Mesenchymal stem cell (in vitro differentiated cells and primary cell): Measurements from ENCODE around the gene QDPR.

Experiments
- DNase-seq: peaks from one replicate; pipeline ENCODE4 v3.0.0-alpha.2; 2013
- H2AFZ ChIP-seq: one replicate; pipeline ENCODE4 v1.6.1; 2013; ENCODE audit warnings: low read depth, mild to moderate bottlenecking, control low read depth, inconsistent platforms, low read length, moderate library complexity
- H2AK5ac ChIP-seq: 2 replicates; pipeline ENCODE4 v1.6.1; 2013; ENCODE audit warnings: low read length, moderate library complexity, mild to moderate bottlenecking, inconsistent platforms; ENCODE audit not compliant: severe bottlenecking
- H2BK120ac ChIP-seq: one replicate; pipeline ENCODE4 v1.6.1; 2013; ENCODE audit warnings: low read depth, mild to moderate bottlenecking, inconsistent platforms, low read length, moderate library complexity
- H2BK12ac ChIP-seq, 2 experiments: one replicate each; pipeline ENCODE4 v1.6.1; 2013; ENCODE audit warnings: inconsistent platforms in 2 of 2, low read length in 2 of 2, mild to moderate bottlenecking in 2 of 2, moderate library complexity in 2 of 2, control low read depth in 1 of 2
- H2BK15ac ChIP-seq: one replicate; pipeline ENCODE4 v1.6.1; 2013; ENCODE audit warnings: mild to moderate bottlenecking, low read depth, inconsistent platforms; ENCODE audit not compliant: poor library complexity, severe bottlenecking
- H2BK5ac ChIP-seq: 2 replicates; pipeline ENCODE4 v1.6.1; 2013; ENCODE audit warnings: low read depth, mild to moderate bottlenecking, low read length, control low read depth, inconsistent platforms; ENCODE audit not compliant: poor library complexity, severe bottlenecking
- H3K14ac ChIP-seq, 2 experiments: one replicate each; pipeline ENCODE4 v1.6.1; 2013; ENCODE audit warnings: inconsistent platforms in 2 of 2, low read length in 2 of 2, control low read depth in 1 of 2, mild to moderate bottlenecking in 1 of 2, moderate library complexity in 1 of 2
- H3K18ac ChIP-seq, 2 experiments: one replicate each; pipeline ENCODE4 v1.6.1; 2013; ENCODE audit warnings: inconsistent platforms in 2 of 2, low read length in 2 of 2, control low read depth in 1 of 2, low read depth in 1 of 2, mild to moderate bottlenecking in 1 of 2
- H3K23ac ChIP-seq, 2 experiments: one replicate each; pipeline ENCODE4 v1.6.1; 2013; ENCODE audit warnings: inconsistent platforms in 2 of 2, low read length in 2 of 2, mild to moderate bottlenecking in 2 of 2, moderate library complexity in 2 of 2, control low read depth in 1 of 2
- H3K27ac ChIP-seq: 2 replicates; pipeline ENCODE4 v1.5.1; 2013; ENCODE audit warnings: mild to moderate bottlenecking, moderate library complexity, low read length, control low read depth, inconsistent platforms; ENCODE audit not compliant: poor library complexity, severe bottlenecking
- H3K27me3 ChIP-seq, 2 experiments: 2 replicates each; pipeline versions ENCODE4 v1.6.1 to v1.7.0; 2013; ENCODE audit warnings: low read length in 2 of 2, mild to moderate bottlenecking in 2 of 2, moderate library complexity in 2 of 2, control low read depth in 1 of 2, inconsistent platforms in 1 of 2; ENCODE audit not compliant: control insufficient read depth in 1 of 2, insufficient read depth in 1 of 2
- H3K36me3 ChIP-seq, 2 experiments: 2 replicates each; pipeline versions ENCODE4 v1.6.1 to v1.7.0; 2013; ENCODE audit warnings: low read length in 2 of 2, control low read depth in 1 of 2, inconsistent platforms in 1 of 2, low read depth in 1 of 2, mild to moderate bottlenecking in 1 of 2; ENCODE audit not compliant: insufficient read depth in 2 of 2, control insufficient read depth in 1 of 2
- H3K4ac ChIP-seq, 2 experiments: one replicate each; pipeline ENCODE4 v1.6.1; 2013; ENCODE audit warnings: inconsistent platforms in 2 of 2, low read length in 2 of 2, mild to moderate bottlenecking in 2 of 2, moderate library complexity in 2 of 2, control low read depth in 1 of 2, low read depth in 1 of 2
- H3K4me1 ChIP-seq: 2 replicates; pipeline ENCODE4 v1.6.1; 2013; ENCODE audit warnings: low read depth, low read length, control low read depth; ENCODE audit not compliant: control insufficient read depth, insufficient read depth
- H3K4me2 ChIP-seq: 2 replicates; pipeline ENCODE4 v1.6.1; 2013; ENCODE audit warnings: low read length, mild to moderate bottlenecking, inconsistent platforms; ENCODE audit not compliant: poor library complexity, severe bottlenecking
- H3K4me3 ChIP-seq, 2 experiments: 2 replicates each; pipeline versions ENCODE4 v1.5.1 to v1.7.0; 2013; ENCODE audit warnings: low read length in 2 of 2, mild to moderate bottlenecking in 2 of 2, control low read depth in 1 of 2, low read depth in 1 of 2; ENCODE audit not compliant: insufficient read depth in 1 of 2
- H3K79me1 ChIP-seq: replicated peaks from 2 replicates; pipeline ENCODE4 v1.6.1; 2013; ENCODE audit warnings: mild to moderate bottlenecking, control low read depth, low read length, inconsistent platforms; ENCODE audit not compliant: poor library complexity, severe bottlenecking
- H3K9ac ChIP-seq: 2 replicates; pipeline ENCODE4 v1.7.0; 2013; ENCODE audit warnings: mild to moderate bottlenecking, low read length, moderate library complexity
- H3K9me3 ChIP-seq: 2 replicates; pipeline ENCODE4 v1.7.0; 2013; ENCODE audit warnings: mild to moderate bottlenecking, low read length; ENCODE audit not compliant: control insufficient read depth
- H4K8ac ChIP-seq: one replicate; pipeline ENCODE4 v1.6.1; 2013; ENCODE audit warnings: inconsistent platforms, mild to moderate bottlenecking, low read length, moderate library complexity
- H4K91ac ChIP-seq: one replicate; pipeline ENCODE4 v1.6.1; 2013; ENCODE audit warnings: mild to moderate bottlenecking, low read length, inconsistent platforms
- WGBS: methylation state at CpG from one replicate; pipeline ENCODE4 v1.1.7; 2013; ENCODE audit warnings: mixed read lengths; 5-methylcytosine and 5-hydroxymethylcytosine counted together

The QDPR gene

DNA sequence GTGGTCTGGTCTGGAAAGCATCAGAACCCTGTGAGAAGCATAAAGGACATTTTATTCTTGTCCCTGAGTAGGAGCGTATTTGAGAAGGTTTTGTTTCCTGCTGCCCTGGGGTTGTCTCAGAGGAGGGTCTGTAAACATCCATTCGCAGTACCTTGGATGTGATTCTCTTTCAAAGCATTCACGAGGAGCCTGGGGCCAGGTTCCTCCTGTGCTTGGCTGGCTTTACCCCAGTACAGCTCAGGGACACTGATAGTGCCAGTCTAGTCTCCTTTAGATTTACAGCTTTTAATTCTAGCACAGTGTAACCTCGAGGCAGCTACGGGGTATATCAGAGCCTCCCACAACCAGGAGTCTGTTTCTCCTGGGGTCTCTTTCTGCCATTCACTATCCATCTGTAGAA lies 5.8 kb upstream of the QDPR start:
- Histone ChIP-seq H3K79me1 (no peaks in the 10 kb centered on the region), H3K9me3 (no peaks in the 10 kb centered on the region), H2BK12ac (no peak overlapping the region), H2AFZ (no peak overlapping the region), H4K91ac (no peak overlapping the region), H3K36me3 (no peaks in the 10 kb centered on the region), H3K27ac (no peak overlapping the region), H3K9ac (no peak overlapping the region), H3K27me3 (peaks cover 22 to 56% of the 10 kb centered on the region in 2 experiments), H3K4ac (no peak overlapping the region), H3K4me1 (peaks cover 1% of the 10 kb centered on the region), H2BK15ac (no peak overlapping the region), H2BK5ac (no peak overlapping the region), H3K4me2 (no peak overlapping the region), H3K18ac (no peak overlapping the region), H3K23ac (no peak overlapping the region), H3K4me3 (no peak overlapping the region), H3K14ac (no peak overlapping the region), H4K8ac (no peak overlapping the region), H2AK5ac (no peak overlapping the region), H2BK120ac (no peak overlapping the region)
- DNase-seq: no peak
- 21% methylated on average over 3 of the region's 5 CpGs for WGBS

DNA sequence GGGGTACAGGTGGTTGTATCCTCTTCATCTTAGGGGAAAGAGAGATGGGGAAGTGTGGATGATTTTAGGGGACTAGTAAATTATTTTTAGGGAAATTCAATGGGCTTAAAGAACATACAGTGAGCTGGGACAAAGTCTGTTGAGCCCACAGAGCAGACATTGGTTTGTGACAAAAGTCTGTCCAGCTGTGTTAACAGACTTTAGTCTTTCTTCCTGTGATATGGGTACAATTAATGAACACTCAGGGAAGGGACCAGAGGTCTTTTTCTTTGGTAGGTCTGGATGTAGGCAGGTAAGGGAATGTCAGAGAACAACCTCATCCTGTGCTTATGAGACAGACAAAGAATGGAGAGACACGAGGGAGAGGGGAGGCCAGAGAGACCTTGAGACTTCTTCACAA lies 5.1 kb upstream of the QDPR start:
- Histone ChIP-seq H2BK12ac (no peak overlapping the region), H4K8ac (no peak overlapping the region), H4K91ac (no peak overlapping the region), H3K9ac (no peak overlapping the region), H3K18ac (no peak overlapping the region), H3K79me1 (no peaks in the 10 kb centered on the region), H3K4me1 (peaks cover 1% of the 10 kb centered on the region), H2BK120ac (no peak overlapping the region), H3K9me3 (no peaks in the 10 kb centered on the region), H3K27me3 (peaks cover 22 to 52% of the 10 kb centered on the region in 2 experiments), H3K4me3 (no peak overlapping the region), H2BK15ac (no peak overlapping the region), H3K4me2 (no peak overlapping the region), H3K23ac (no peak overlapping the region), H3K36me3 (no peaks in the 10 kb centered on the region), H3K14ac (no peak overlapping the region), H3K4ac (no peak overlapping the region), H2BK5ac (no peak overlapping the region), H3K27ac (no peak overlapping the region), H2AK5ac (no peak overlapping the region), H2AFZ (no peak overlapping the region)
- WGBS: 40% methylated on average over 1 of the region's 1 CpG
- DNase-seq: no peak

DNA sequence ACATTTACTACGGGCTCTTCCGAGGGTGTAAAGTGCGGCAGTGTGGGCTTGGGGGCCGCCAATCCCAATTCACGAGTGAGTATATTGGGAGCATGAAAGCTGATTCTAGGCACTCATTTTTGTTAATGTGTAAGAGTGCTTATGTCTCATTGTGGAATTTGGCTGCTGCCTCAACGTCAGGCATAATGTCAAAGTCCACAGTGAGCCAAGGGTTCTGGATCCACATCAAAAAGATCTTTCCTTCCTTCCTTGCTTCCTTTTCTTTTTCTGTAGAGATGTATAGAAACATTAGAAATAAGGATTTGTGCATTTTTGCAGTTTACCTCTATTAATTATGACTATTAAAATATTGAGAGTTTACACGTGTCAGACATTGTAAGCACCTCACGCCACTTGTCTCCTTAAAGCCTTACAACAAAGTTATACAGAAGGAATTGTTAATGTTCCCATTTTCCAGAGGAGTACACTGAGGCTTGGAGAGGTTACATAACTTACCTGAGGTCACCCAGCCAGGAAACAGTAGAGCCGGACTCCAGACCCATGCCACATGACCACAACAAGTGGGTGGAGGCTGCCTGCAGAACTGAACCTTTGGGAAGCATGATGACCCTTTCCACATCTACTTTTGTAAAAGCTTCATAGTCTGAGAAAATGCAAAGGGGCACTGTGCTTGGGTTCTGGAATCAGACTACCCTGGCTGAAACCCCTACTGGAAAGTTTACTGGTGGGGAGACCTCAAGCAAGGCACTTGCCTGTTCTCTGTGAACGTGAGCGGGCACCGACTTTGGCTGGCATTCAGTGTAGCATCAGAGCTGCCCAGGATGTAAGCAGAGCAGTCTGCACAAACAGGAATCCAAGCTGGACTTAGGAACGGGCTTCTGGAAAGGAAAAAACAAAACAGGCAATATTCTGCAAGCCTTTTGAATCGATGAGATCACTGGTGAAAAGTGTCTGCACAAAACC lies 3.8 kb upstream of the QDPR start:
- H3K4me2 ChIP-seq: no peak overlapping the region
- H2BK120ac ChIP-seq: no peak overlapping the region
- H3K79me1 ChIP-seq: peaks cover 2% of the 10 kb centered on the region
- no peak overlapping the region for H3K14ac ChIP-seq
- peaks cover 3% of the 10 kb centered on the region for H3K4me1 ChIP-seq
- H4K91ac ChIP-seq: no peak overlapping the region
- no peak overlapping the region for H2BK12ac ChIP-seq
- no peak overlapping the region for H3K27ac ChIP-seq
- H3K23ac ChIP-seq: peak overlapping the region in 1 of 2 experiments; percentile 40
- peak overlapping the region in 1 of 2 experiments; percentile 40 for H3K4ac ChIP-seq
- no peak overlapping the region for H3K4me3 ChIP-seq
- H3K36me3 ChIP-seq: peaks cover 0 to under 1% of the 10 kb centered on the region in 2 experiments
- H2BK5ac ChIP-seq: no peak overlapping the region
- DNase-seq: no peak
- H3K27me3 ChIP-seq: peaks cover 22 to 43% of the 10 kb centered on the region in 2 experiments
- no peak overlapping the region for H2AK5ac ChIP-seq
- H3K18ac ChIP-seq: no peak overlapping the region
- 89% methylated on average over 11 of the region's 14 CpGs for WGBS
- no peak overlapping the region for H4K8ac ChIP-seq
- no peak overlapping the region for H2BK15ac ChIP-seq
- H3K9ac ChIP-seq: no peak overlapping the region
- H2AFZ ChIP-seq: peak overlapping the region; percentile 43
- H3K9me3 ChIP-seq: no peaks in the 10 kb centered on the region

DNA sequence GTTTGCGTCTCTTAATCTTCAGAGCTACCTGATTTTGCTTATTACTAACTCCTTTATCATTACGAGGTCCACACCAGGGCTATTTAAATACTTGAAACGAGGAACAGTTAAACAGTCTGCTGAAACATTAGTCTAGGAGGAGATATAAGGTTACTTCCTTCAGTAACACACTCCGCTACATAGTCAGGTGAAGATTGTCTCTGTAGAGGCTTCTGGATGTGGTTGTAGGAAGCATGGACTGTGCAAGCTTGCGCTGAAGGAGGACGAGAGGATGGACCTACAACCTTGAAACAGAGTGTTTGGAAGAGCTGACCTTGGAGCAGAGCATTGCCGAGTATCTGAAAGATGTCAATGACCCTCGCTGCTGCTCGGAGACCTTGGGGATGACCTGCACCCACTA lies 3.0 kb upstream of the QDPR start, which contains the start of gene CLRN2:
TSS of gene CLRN2 (plus strand) at position 301 of the 400 bp plus-strand sequence. CDS start 102 bp downstream, outside the sequence.
- no peak within 1 kb of the TSS for H2BK15ac ChIP-seq
- peaks cover 22 to 38% of the 10 kb centered on the region in 2 experiments for H3K27me3 ChIP-seq
- H3K4me3 ChIP-seq: no peak within 1 kb of the TSS
- no peak within 1 kb of the TSS for H3K18ac ChIP-seq
- H2BK5ac ChIP-seq: no peak within 1 kb of the TSS
- peak within 1 kb of the TSS in 1 of 2 experiments; percentile 40 for H3K4ac ChIP-seq
- H2AFZ ChIP-seq: peak within 1 kb of the TSS; percentile 43
- H3K9ac ChIP-seq: no peak within 1 kb of the TSS
- H3K79me1 ChIP-seq: peaks cover 8% of the 10 kb centered on the region
- no peak within 1 kb of the TSS for H2AK5ac ChIP-seq
- H2BK120ac ChIP-seq: no peak within 1 kb of the TSS
- H3K4me1 ChIP-seq: peaks cover 8% of the 10 kb centered on the region
- H3K23ac ChIP-seq: peak within 1 kb of the TSS in 1 of 2 experiments; percentile 83
- H3K36me3 ChIP-seq: peaks cover 0 to 6% of the 10 kb centered on the region in 2 experiments
- H3K14ac ChIP-seq: no peak within 1 kb of the TSS
- H4K8ac ChIP-seq: no peak within 1 kb of the TSS
- H4K91ac ChIP-seq: no peak within 1 kb of the TSS
- H3K27ac ChIP-seq: no peak within 1 kb of the TSS
- 86% methylated on average over 8 of the region's 9 CpGs for WGBS
- no peaks in the 10 kb centered on the region for H3K9me3 ChIP-seq
- DNase-seq: no peak
- H2BK12ac ChIP-seq: no peak within 1 kb of the TSS
- no peak within 1 kb of the TSS for H3K4me2 ChIP-seq
